Hematopoietic multipotent progenitor cell treated with erythropoietin and hydrocortisone succinate and interleukin-3 and kit ligand, for 8 days (in vitro differentiated cells): Measurements from ENCODE around the gene CRIM1.

Experiments
- DNase-seq: peaks from one replicate; pipeline ENCODE4 v3.0.0-alpha.2; 2015

CRIM1 gene

GRCh38 chr2:36587556-36587955 lies 232.0 kb downstream of the CRIM1 start:
- DNase-seq, result no peak

GRCh38 chr2:36589230-36589630 lies 233.7 kb downstream of the CRIM1 start:
- no peak for DNase-seq

GRCh38 chr2:36594849-36595248 lies 239.3 kb downstream of the CRIM1 start:
- DNase-seq, result no peak

- no peak for DNase-seq
Measured at GRCh38 chr2:36596397-36596796, 240.8 kb downstream of the CRIM1 start.

GRCh38 chr2:36597003-36597531 lies 241.5 kb downstream of the CRIM1 start:
- DNase-seq, result no peak

GRCh38 chr2:36597532-36598377 lies 242.2 kb downstream of the CRIM1 start, which contains the start of gene FEZ2:
Gene FEZ2, minus strand, starts transcription at chr2:36598168. Its CDS starts 26 bp downstream, at chr2:36598142.
- DNase-seq, result peak; percentile 79
